ENCODE results near the gene HP1BP3.

DNA sequence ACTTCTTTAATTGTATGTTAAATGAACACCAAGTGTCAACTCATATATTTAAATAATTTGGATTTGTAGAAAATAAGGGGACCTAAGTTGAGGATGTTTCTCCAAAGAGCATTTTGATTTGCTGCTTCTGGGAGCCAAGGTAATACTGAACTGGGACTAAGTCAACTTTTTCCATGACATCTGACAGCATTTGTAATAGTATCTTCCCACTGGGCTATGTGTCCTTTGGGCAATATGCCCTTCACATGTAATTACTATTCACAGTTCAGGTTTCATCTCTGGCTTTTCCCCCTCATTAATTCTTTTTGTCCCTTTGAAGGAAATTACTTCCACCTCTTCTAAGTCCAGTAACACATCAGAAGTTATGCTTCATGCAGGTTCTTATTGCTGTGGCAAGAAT, 36.7 kb upstream of the HP1BP3 start:
- TF ChIP-seq, protein P1, sequence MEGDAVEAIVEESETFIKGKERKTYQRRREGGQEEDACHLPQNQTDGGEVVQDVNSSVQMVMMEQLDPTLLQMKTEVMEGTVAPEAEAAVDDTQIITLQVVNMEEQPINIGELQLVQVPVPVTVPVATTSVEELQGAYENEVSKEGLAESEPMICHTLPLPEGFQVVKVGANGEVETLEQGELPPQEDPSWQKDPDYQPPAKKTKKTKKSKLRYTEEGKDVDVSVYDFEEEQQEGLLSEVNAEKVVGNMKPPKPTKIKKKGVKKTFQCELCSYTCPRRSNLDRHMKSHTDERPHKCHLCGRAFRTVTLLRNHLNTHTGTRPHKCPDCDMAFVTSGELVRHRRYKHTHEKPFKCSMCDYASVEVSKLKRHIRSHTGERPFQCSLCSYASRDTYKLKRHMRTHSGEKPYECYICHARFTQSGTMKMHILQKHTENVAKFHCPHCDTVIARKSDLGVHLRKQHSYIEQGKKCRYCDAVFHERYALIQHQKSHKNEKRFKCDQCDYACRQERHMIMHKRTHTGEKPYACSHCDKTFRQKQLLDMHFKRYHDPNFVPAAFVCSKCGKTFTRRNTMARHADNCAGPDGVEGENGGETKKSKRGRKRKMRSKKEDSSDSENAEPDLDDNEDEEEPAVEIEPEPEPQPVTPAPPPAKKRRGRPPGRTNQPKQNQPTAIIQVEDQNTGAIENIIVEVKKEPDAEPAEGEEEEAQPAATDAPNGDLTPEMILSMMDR (conservative IDR thresholded peaks at IDR 0.05; ENCODE audit: low read length): no peak
- TF ChIP-seq EZH2phosphoT487 (IDR thresholded peaks at IDR 0.05; ENCODE audit: borderline replicate concordance): no peak
